AG09319 (cell line): Measurements from ENCODE around the gene PPP6C.
"Not testable (repeated sequence)": the region's sequence is repeated elsewhere in the genome, so short reads cannot be mapped to it uniquely, and the experiment has no call there.

Experiments
- DNase-seq: peaks from one replicate; pipeline ENCODE4 v3.0.0-alpha.2; 2010; ENCODE audit warnings: low read depth; ENCODE audit errors: extremely low read depth
- CTCF ChIP-seq: IDR thresholded peaks from 2 replicates; pipeline ENCODE4 v1.5.1; 2011; ENCODE audit warnings: low read depth, mild to moderate bottlenecking, inconsistent platforms, low read length, moderate library complexity

Gene PPP6C

GRCh38 chr9:125172031-125172755 lies 17.4 kb downstream of the PPP6C start:
- DNase-seq = peak; percentile 16
- no peak for TF ChIP-seq CTCF

GRCh38 chr9:125169895-125170294 lies 19.7 kb downstream of the PPP6C start:
- TF ChIP-seq CTCF = no peak
- DNase-seq = no peak

GRCh38 chr9:125166762-125167161 lies 22.8 kb downstream of the PPP6C start:
- DNase-seq = no peak
- TF ChIP-seq CTCF = no peak

GRCh38 chr9:125162891-125163290 lies 26.7 kb downstream of the PPP6C start:
- not testable (repeated sequence) for DNase-seq

- peak; percentile 44 for DNase-seq
- no peak for TF ChIP-seq CTCF
Measured at GRCh38 chr9:125161284-125161918, 28.2 kb downstream of the PPP6C start.

GRCh38 chr9:125160750-125161149 lies 28.9 kb downstream of the PPP6C start:
- TF ChIP-seq CTCF = no peak
- DNase-seq = no peak

- TF ChIP-seq CTCF = no peak
Measured at GRCh38 chr9:125156551-125156950, 33.1 kb downstream of the PPP6C start.

More at GRCh38 chr9:125156551-125156950, 33.1 kb downstream of the PPP6C start:
- DNase-seq = no peak
